Suprapubic skin (tissue), 4 donors: Measurements from ENCODE around the gene PIWIL1. TPM values are rescaled to one million over a fixed set of nuclear protein-coding genes. Genes with fewer than 3 reads are reported as not detected.

Experiments
- DNase-seq, 2 donors: peaks; one replicate each; pipeline ENCODE4 v3.0.0-alpha.2; 2019; ENCODE audit warnings: low spot score in 2 of 2
- H3K27ac ChIP-seq: fragments of 200-600 bp; sonication (generic); one replicate; pipeline ENCODE4 v1.5.1; 2019
- H3K27me3 ChIP-seq: fragments of 200-600 bp; sonication (generic); one replicate; pipeline ENCODE4 v1.5.1; 2019
- H3K36me3 ChIP-seq: fragments of 200-600 bp; sonication (generic); one replicate; pipeline ENCODE4 v1.5.1; 2019
- H3K4me1 ChIP-seq: fragments of 200-600 bp; sonication (generic); one replicate; pipeline ENCODE4 v1.5.1; 2019
- H3K4me3 ChIP-seq: fragments of 200-600 bp; sonication (generic); one replicate; pipeline ENCODE4 v1.5.1; 2019; ENCODE audit warnings: mild to moderate bottlenecking
- H3K9me3 ChIP-seq: fragments of 200-600 bp; sonication (generic); one replicate; pipeline ENCODE4 v1.5.1; 2019
- EP300 ChIP-seq: sonication (generic); formaldehyde crosslinking; IDR thresholded peaks from one replicate; pipeline ENCODE4 v1.6.1; 2017; ENCODE audit warnings: antibody characterized with exemption
- POLR2A ChIP-seq, 2 donors: fragments of 450-650 bp; IDR thresholded peaks; one replicate each; pipeline ENCODE4 v1.6.1; 2017; ENCODE audit warnings: antibody characterized with exemption in 2 of 2, mild to moderate bottlenecking in 2 of 2, moderate library complexity in 2 of 2
- POLR2AphosphoS5 ChIP-seq, 3 donors: sonication (generic); formaldehyde crosslinking; IDR thresholded peaks; one replicate each; pipeline ENCODE4 v1.6.1; 2017; ENCODE audit warnings: antibody characterized with exemption in 3 of 3
- WGBS: methylation state at CpG from one replicate; pipeline ENCODE4 v1.1.5; 2018; 5-methylcytosine and 5-hydroxymethylcytosine counted together
- total RNA-seq, 4 donors: library from RNA; depleted of rRNA; stranded (reverse); fragments of >200 nt; gene quantifications; one replicate each; pipeline ENCODE4 v1.1.0, GENCODE V29; 2016
- TF ChIP-seq, protein P1 (sequence below), 2 donors: fragments of 200-600 bp in 1 of 2; fragments of 450-650 bp in 1 of 2; sonication (generic) in 1 of 2; IDR thresholded peaks; one replicate each; pipeline ENCODE4 v1.5.1; 2016 to 2019; ENCODE audit warnings: antibody characterized with exemption in 2 of 2, mild to moderate bottlenecking in 1 of 2, moderate library complexity in 1 of 2

The PIWIL1 gene
- total RNA-seq, 4 donors from 2014 or later, result not detected

GRCh38 chr12:130299574-130299973 is 38.1 kb upstream of the PIWIL1 start:
- Histone ChIP-seq H3K27ac (no peak overlapping the region), H3K9me3 (no peaks in the 10 kb centered on the region), H3K36me3 (no peaks in the 10 kb centered on the region), H3K4me3 (no peak overlapping the region), H3K27me3 (peaks cover 18% of the 10 kb centered on the region), H3K4me1 (no peaks in the 10 kb centered on the region)
- DNase-seq, result no peak
- TF ChIP-seq POLR2A (IDR thresholded peaks at IDR 0.05) (no peak), POLR2AphosphoS5 (IDR thresholded peaks at IDR 0.05) (no peak), EP300 (no peak)
- TF ChIP-seq, protein P1, sequence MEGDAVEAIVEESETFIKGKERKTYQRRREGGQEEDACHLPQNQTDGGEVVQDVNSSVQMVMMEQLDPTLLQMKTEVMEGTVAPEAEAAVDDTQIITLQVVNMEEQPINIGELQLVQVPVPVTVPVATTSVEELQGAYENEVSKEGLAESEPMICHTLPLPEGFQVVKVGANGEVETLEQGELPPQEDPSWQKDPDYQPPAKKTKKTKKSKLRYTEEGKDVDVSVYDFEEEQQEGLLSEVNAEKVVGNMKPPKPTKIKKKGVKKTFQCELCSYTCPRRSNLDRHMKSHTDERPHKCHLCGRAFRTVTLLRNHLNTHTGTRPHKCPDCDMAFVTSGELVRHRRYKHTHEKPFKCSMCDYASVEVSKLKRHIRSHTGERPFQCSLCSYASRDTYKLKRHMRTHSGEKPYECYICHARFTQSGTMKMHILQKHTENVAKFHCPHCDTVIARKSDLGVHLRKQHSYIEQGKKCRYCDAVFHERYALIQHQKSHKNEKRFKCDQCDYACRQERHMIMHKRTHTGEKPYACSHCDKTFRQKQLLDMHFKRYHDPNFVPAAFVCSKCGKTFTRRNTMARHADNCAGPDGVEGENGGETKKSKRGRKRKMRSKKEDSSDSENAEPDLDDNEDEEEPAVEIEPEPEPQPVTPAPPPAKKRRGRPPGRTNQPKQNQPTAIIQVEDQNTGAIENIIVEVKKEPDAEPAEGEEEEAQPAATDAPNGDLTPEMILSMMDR (IDR thresholded peaks at IDR 0.05), result no peak
- WGBS, result 70% methylated on average over 6 of the region's 6 CpGs

DNA sequence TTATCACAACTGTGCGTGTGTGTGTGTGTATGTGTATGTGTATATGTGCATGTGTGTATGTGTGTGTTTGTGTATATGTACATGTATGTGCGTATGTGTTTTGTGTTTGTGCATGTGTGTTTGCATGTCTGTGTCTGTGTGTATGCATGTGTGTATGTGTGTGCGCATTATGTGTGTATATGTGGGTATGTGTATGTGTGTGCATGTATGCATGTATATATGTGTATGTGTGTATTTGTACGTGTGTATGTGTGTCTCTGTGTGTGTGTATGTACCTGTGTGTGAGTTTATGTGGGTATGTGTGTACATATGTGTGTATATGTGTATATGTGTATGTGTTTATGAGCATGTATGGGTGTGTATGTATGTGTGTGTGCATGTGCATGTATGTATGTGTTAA is 37.6 kb upstream of the PIWIL1 start:
- Histone ChIP-seq H3K4me3 (no peak overlapping the region), H3K9me3 (no peaks in the 10 kb centered on the region), H3K27ac (no peak overlapping the region), H3K4me1 (no peaks in the 10 kb centered on the region), H3K27me3 (peaks cover 18% of the 10 kb centered on the region), H3K36me3 (no peaks in the 10 kb centered on the region)
- TF ChIP-seq, protein P1 (IDR thresholded peaks at IDR 0.05), result no peak
- TF ChIP-seq POLR2AphosphoS5 (IDR thresholded peaks at IDR 0.05) (no peak), EP300 (no peak), POLR2A (IDR thresholded peaks at IDR 0.05) (no peak)
- DNase-seq, result no peak
- 70% methylated on average over 4 of the region's 4 CpGs for WGBS

DNA sequence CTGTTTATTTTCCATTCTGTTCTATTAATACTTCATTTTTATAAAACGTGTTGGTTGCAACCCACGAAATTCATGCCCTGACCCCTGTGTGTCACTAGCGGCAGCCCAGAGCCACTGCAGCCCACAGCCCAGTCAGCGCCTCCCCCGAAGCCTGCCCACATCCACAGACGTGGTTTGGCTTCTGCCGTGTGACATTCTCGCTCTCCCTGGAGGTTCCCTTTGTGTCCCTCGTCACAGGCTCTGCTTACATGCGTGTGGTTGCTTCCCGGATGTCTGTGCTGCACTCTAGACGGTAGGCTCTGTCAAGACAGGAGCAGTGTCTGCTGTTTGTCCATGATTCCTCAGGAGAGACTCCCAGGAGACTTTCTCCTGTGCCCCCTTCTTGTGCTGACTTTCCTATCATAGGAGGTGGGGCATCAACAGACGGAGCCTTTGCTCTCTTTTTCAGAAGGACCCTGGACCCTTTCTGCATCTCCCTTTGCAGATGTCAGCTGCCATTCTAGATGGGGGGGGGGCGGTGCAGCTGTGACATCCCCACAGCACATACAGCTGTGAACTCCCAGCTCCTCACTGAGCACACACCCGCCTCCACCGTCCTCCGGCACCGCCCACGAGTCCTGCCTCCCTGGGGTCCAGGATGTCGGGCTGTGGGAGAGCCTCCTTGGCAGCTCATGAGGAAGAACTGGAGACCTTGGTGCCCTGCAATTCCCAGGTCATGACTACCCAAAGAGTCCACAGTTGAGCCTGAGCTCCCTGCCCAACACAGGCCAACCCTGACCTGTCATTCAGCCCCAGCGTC is 36.8 kb upstream of the PIWIL1 start:
- H3K36me3 ChIP-seq, result no peaks in the 10 kb centered on the region
- H3K27ac ChIP-seq, result no peak overlapping the region
- DNase-seq, result no peak
- no peak overlapping the region for H3K4me3 ChIP-seq
- no peaks in the 10 kb centered on the region for H3K4me1 ChIP-seq
- TF ChIP-seq, protein P1 (IDR thresholded peaks at IDR 0.05), result no peak
- TF ChIP-seq EP300, result no peak
- no peak for TF ChIP-seq POLR2AphosphoS5 (IDR thresholded peaks at IDR 0.05)
- no peak for TF ChIP-seq POLR2A (IDR thresholded peaks at IDR 0.05)
- 49% methylated on average over 18 of the region's 21 CpGs for WGBS
- peaks cover 21% of the 10 kb centered on the region for H3K27me3 ChIP-seq
- no peaks in the 10 kb centered on the region for H3K9me3 ChIP-seq

DNA sequence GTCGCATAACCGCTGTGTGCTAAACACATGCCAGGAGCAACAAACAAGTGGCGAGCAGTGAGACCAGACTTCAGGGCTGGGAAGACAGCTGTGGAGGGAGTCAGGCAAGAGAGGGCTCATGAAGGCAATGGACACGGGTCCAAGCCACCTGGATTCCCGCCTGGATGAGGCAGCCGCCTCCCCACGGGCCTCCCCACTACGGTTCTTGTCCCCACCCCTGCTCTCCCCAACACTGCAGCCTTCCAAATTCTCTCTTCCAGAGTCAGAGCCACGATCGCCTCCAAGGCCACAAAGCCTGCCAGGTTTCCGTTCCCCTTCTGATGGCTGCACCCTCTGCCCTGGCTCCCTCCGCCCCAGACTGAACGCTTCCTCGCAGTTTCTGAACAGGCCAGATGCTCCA is 36.1 kb upstream of the PIWIL1 start:
- no peak overlapping the region for H3K4me3 ChIP-seq
- no peaks in the 10 kb centered on the region for H3K4me1 ChIP-seq
- H3K27me3 ChIP-seq, result peaks cover 21% of the 10 kb centered on the region
- H3K27ac ChIP-seq, result no peak overlapping the region
- no peak for DNase-seq
- TF ChIP-seq, protein P1 (IDR thresholded peaks at IDR 0.05), result no peak
- TF ChIP-seq POLR2AphosphoS5 (IDR thresholded peaks at IDR 0.05) (no peak), POLR2A (IDR thresholded peaks at IDR 0.05) (no peak), EP300 (no peak)
- WGBS, result 55% methylated on average over 14 of the region's 14 CpGs
- H3K9me3 ChIP-seq, result no peaks in the 10 kb centered on the region
- H3K36me3 ChIP-seq, result no peaks in the 10 kb centered on the region

DNA sequence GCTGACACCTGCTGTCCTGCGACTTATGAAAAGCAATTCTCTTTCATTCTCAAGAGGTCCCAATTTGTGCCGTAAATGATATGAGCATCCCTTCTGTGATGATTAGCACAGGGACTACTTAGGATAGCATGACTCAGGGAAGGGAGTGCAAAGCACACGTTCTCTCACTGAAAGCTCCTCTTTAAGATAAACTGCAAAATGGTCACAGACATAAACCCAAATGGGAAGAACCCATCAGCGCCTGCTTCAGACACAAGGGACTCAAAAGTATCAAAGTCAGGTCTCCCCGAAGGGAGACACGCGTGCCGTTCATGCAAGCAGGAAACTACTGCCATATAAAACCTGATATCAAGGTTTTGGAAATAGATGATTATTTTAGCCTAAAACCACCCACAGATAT is 33.9 kb upstream of the PIWIL1 start:
- TF ChIP-seq POLR2A (IDR thresholded peaks at IDR 0.05), result no peak
- TF ChIP-seq POLR2AphosphoS5 (IDR thresholded peaks at IDR 0.05), result no peak
- no peak for TF ChIP-seq EP300
- TF ChIP-seq, protein P1 (IDR thresholded peaks at IDR 0.05), result no peak
- peaks cover 21% of the 10 kb centered on the region for H3K27me3 ChIP-seq
- WGBS, result 72% methylated on average over 8 of the region's 8 CpGs
- no peaks in the 10 kb centered on the region for H3K9me3 ChIP-seq
- H3K36me3 ChIP-seq, result no peaks in the 10 kb centered on the region
- no peak overlapping the region for H3K4me3 ChIP-seq
- H3K27ac ChIP-seq, result no peak overlapping the region
- DNase-seq, result no peak
- H3K4me1 ChIP-seq, result no peaks in the 10 kb centered on the region
